ENCODE data around the gene RASL10B. TPM values are rescaled to one million over a fixed set of nuclear protein-coding genes. Genes with fewer than 3 reads are reported as not detected.

Gene RASL10B
- total RNA-seq, 2 donors from 2014 or later = 0.10 to 0.50 TPM

DNA sequence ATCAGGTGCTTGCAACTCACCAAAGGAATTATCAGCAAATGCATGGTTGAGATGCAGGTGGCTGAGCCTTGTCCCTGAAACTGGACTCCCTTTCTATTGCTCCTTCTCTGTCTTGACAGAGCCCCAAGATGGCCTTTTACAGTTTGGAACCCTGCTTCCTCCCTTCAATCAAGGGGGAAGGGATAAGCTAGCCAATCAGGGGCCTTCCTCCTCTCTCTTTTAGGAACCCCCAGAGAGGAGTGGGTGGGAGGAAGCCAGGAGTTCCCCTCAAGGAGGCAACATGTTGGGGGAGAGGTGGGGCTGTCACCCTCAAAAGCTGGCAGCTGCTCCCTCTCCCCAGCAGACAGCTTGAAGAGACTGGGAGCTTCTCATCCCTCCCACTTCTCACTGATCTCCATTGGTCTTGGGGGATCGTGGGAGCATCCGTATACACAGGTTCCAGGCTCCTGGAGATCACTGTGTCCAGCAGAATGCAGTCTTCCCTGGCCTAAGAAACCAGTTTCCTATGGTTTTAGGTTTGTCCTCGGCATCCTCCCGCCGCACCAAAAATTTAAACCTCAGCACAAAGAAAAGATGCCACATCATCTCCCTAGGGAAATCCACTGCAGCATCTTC lies 7.2 kb downstream of the RASL10B start:
- H3K4me3 Mint-ChIP-seq = no peak overlapping the region
- no peak for DNase-seq
- H3K4me1 Mint-ChIP-seq = peaks cover 9% of the 10 kb centered on the region
- no peaks in the 10 kb centered on the region for H3K9me3 ChIP-seq (ENCODE audit: control insufficient read depth, low read length, poor library complexity, severe bottlenecking)
- H3K36me3 Mint-ChIP-seq (ENCODE audit: low read depth) = peaks cover 3% of the 10 kb centered on the region
- peaks cover 34% of the 10 kb centered on the region for H3K27me3 Mint-ChIP-seq
- H3K27ac Mint-ChIP-seq = no peak overlapping the region
- no peak for ATAC-seq

- Mint-ChIP-seq H3K27ac (no peak overlapping the region), H3K4me3 (no peak overlapping the region), H3K4me1 (peaks cover 9% of the 10 kb centered on the region), H3K27me3 (peaks cover 39% of the 10 kb centered on the region), H3K36me3 (ENCODE audit: low read depth) (peaks cover 3% of the 10 kb centered on the region)
- no peaks in the 10 kb centered on the region for H3K9me3 ChIP-seq (ENCODE audit: control insufficient read depth, low read length, poor library complexity, severe bottlenecking)
- DNase-seq = no peak
- no peak for ATAC-seq
These were observed 8.8 kb downstream of the RASL10B start for GRCh38 chr17:35740216-35740615.

GRCh38 chr17:35740997-35741931 lies 9.8 kb downstream of the RASL10B start:
- Mint-ChIP-seq H3K4me1 (peaks cover 9% of the 10 kb centered on the region), H3K36me3 (ENCODE audit: low read depth) (peaks cover 3% of the 10 kb centered on the region), H3K4me3 (peak overlapping the region; percentile 77), H3K27ac (no peak overlapping the region), H3K27me3 (peaks cover 39% of the 10 kb centered on the region)
- no peak for DNase-seq
- no peaks in the 10 kb centered on the region for H3K9me3 ChIP-seq (ENCODE audit: control insufficient read depth, low read length, poor library complexity, severe bottlenecking)
- peak; percentile 60 for ATAC-seq

DNA sequence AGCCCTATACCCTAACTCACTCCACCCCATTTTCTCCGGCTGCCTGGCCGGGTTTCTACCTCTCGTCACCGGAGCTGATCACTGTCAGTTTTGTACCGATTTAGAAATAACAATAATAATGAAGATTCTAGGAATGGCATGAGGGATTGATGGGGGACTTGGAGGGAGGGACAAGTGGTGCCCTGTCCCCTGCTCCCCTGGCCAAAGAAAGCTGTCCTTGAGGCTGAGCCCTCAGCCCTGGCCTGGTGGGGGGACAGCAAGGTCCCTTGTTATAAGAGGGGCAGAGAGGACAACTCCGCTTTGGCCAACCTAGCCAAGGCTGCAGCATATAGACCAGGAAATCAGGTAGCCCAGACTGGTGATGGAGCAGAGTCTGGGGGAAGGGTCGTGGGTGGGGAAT lies 11.1 kb downstream of the RASL10B start:
- Mint-ChIP-seq H3K4me3 (peak overlapping the region; percentile 43), H3K4me1 (peaks cover 9% of the 10 kb centered on the region), H3K36me3 (ENCODE audit: low read depth) (peaks cover 3% of the 10 kb centered on the region), H3K27ac (no peak overlapping the region), H3K27me3 (peaks cover 44% of the 10 kb centered on the region)
- ATAC-seq = no peak
- no peak for DNase-seq
- no peaks in the 10 kb centered on the region for H3K9me3 ChIP-seq (ENCODE audit: control insufficient read depth, low read length, poor library complexity, severe bottlenecking)

GRCh38 chr17:35742896-35743477 lies 11.5 kb downstream of the RASL10B start:
- Mint-ChIP-seq H3K4me1 (peaks cover 9% of the 10 kb centered on the region), H3K27me3 (peaks cover 44% of the 10 kb centered on the region), H3K4me3 (no peak overlapping the region), H3K27ac (no peak overlapping the region), H3K36me3 (ENCODE audit: low read depth) (peaks cover 3% of the 10 kb centered on the region)
- DNase-seq (no peak), ATAC-seq (no peak)
- no peaks in the 10 kb centered on the region for H3K9me3 ChIP-seq (ENCODE audit: control insufficient read depth, low read length, poor library complexity, severe bottlenecking)

GRCh38 chr17:35743626-35744328 lies 12.3 kb downstream of the RASL10B start:
- H3K9me3 ChIP-seq (ENCODE audit: control insufficient read depth, low read length, poor library complexity, severe bottlenecking) = no peaks in the 10 kb centered on the region
- peaks cover 9% of the 10 kb centered on the region for H3K4me1 Mint-ChIP-seq
- no peak for ATAC-seq
- H3K36me3 Mint-ChIP-seq (ENCODE audit: low read depth) = peaks cover 3% of the 10 kb centered on the region
- H3K4me3 Mint-ChIP-seq = no peak overlapping the region
- DNase-seq = no peak
- no peak overlapping the region for H3K27ac Mint-ChIP-seq
- H3K27me3 Mint-ChIP-seq = peaks cover 52% of the 10 kb centered on the region

DNA sequence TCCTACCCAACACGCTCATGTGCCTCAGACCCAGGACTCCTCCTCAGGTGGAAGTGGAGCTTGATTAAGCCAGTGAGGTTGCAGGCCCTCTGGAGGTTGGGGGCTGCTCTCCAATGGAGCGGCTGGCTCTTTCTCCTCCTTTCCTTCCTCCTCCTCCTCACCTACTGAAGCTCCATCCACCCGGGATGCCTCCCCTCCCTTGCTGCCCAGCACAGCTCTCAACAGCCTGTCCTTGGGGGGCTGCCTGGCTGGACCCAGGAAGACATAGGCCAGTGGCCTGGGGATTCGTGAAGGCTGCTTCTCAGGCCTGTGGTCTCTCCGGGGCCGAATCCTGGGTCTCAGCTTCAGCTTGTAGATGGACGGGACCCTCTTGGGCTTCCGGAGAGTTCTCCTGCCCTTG lies 13.4 kb downstream of the RASL10B start:
- Mint-ChIP-seq H3K4me1 (peaks cover 5% of the 10 kb centered on the region), H3K4me3 (no peak overlapping the region), H3K27ac (no peak overlapping the region), H3K36me3 (ENCODE audit: low read depth) (no peaks in the 10 kb centered on the region), H3K27me3 (peaks cover 55% of the 10 kb centered on the region)
- ATAC-seq = no peak
- no peaks in the 10 kb centered on the region for H3K9me3 ChIP-seq (ENCODE audit: control insufficient read depth, low read length, poor library complexity, severe bottlenecking)
- DNase-seq = no peak

DNA sequence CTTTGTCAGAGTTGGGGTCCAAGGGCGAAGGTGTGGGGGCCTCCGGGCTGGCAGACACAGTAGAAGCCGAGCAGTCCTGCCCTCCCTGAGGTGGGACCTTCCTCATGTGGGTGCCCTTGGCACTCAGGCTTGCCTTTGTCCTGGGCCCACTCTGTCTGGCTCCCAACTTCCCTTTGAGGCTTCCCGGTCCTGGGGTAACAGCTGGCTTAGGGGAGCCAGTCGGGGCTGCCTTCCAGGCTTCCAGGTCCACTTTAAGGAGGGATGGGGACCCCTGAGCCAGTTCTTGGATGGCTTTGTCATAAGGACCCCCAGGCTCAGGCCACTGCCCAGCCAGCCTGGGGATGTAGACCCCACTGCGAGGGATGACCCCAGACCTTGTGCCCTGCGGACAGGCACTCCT lies 13.8 kb downstream of the RASL10B start:
- H3K4me3 Mint-ChIP-seq = no peak overlapping the region
- no peak for DNase-seq
- H3K4me1 Mint-ChIP-seq = peaks cover 5% of the 10 kb centered on the region
- no peak for ATAC-seq
- H3K36me3 Mint-ChIP-seq (ENCODE audit: low read depth) = no peaks in the 10 kb centered on the region
- no peaks in the 10 kb centered on the region for H3K9me3 ChIP-seq (ENCODE audit: control insufficient read depth, low read length, poor library complexity, severe bottlenecking)
- peaks cover 55% of the 10 kb centered on the region for H3K27me3 Mint-ChIP-seq
- no peak overlapping the region for H3K27ac Mint-ChIP-seq

DNA sequence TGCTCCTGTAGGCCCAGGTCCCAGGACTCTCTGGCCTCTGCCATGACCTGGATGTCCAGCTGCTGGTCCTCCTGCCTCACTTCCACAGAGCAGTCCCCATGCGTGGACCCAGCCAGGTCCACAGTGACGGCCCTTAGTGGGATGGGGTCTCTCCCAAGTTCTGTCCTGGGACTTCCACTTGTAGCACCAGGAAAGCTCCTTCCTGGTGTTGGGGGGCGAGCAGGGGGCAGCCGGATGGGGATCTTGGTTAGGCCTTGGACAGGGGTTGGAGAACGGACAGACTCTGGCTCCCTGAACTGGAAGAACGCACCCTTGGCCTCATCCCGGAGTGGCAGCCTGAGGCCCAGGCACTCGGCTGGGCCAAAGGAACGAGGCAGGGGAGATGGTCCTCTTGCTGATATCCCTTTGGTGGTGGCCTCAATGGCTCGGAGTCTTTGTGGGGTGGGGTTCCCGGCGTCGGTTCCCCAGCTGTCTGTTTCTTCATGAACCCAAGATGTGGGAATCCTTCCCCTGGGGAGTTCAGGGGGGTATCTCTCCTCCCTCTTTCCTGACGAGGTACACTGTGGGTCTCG lies 14.4 kb downstream of the RASL10B start:
- Mint-ChIP-seq H3K4me1 (peaks cover 5% of the 10 kb centered on the region), H3K27ac (no peak overlapping the region), H3K36me3 (ENCODE audit: low read depth) (no peaks in the 10 kb centered on the region), H3K27me3 (peaks cover 55% of the 10 kb centered on the region), H3K4me3 (no peak overlapping the region)
- ATAC-seq (no peak), DNase-seq (no peak)
- H3K9me3 ChIP-seq (ENCODE audit: control insufficient read depth, low read length, poor library complexity, severe bottlenecking) = no peaks in the 10 kb centered on the region

GRCh38 chr17:35747540-35748017 lies 16.1 kb downstream of the RASL10B start:
- ATAC-seq (peak; percentile 96), DNase-seq (peak; percentile 49 to 74 (median 54))
- H3K27ac Mint-ChIP-seq = no peak overlapping the region
- H3K36me3 Mint-ChIP-seq (ENCODE audit: low read depth) = peaks cover 3% of the 10 kb centered on the region
- H3K4me3 Mint-ChIP-seq = no peak overlapping the region
- H3K4me1 Mint-ChIP-seq = peaks cover 2% of the 10 kb centered on the region
- H3K27me3 Mint-ChIP-seq = peaks cover 56% of the 10 kb centered on the region
- no peaks in the 10 kb centered on the region for H3K9me3 ChIP-seq (ENCODE audit: control insufficient read depth, low read length, poor library complexity, severe bottlenecking)

- ATAC-seq (no peak), DNase-seq (no peak)
- H3K9me3 ChIP-seq (ENCODE audit: control insufficient read depth, low read length, poor library complexity, severe bottlenecking) = no peaks in the 10 kb centered on the region
- peaks cover 3% of the 10 kb centered on the region for H3K36me3 Mint-ChIP-seq (ENCODE audit: low read depth)
- H3K4me1 Mint-ChIP-seq = peaks cover 2% of the 10 kb centered on the region
- peaks cover 59% of the 10 kb centered on the region for H3K27me3 Mint-ChIP-seq
- no peak overlapping the region for H3K27ac Mint-ChIP-seq
- no peak overlapping the region for H3K4me3 Mint-ChIP-seq
These were observed 17.0 kb downstream of the RASL10B start for GRCh38 chr17:35748341-35748841.

DNA sequence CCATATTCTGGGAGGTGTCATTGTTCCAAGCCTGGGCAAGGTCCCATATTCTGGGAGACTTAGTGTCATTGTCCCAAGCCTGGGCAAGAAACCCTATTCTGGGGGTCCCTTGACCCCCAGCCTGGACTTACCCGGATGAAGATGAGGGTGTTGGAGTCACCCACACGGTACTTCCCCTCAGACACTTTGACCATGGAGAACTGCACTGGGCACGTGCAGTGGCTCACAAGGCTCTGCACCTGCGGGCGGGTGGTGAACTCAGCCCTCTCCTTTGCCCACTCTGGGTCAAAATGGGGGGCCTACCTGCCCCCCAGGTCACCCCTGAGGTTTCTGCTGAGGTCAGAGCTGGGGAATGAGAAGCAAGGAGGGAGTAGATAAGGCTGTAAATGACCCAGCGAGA lies 17.5 kb downstream of the RASL10B start:
- ATAC-seq (no peak), DNase-seq (no peak)
- Mint-ChIP-seq H3K4me1 (peaks cover 2% of the 10 kb centered on the region), H3K4me3 (no peak overlapping the region), H3K36me3 (ENCODE audit: low read depth) (peaks cover 3% of the 10 kb centered on the region), H3K27ac (no peak overlapping the region), H3K27me3 (peaks cover 54% of the 10 kb centered on the region)
- no peaks in the 10 kb centered on the region for H3K9me3 ChIP-seq (ENCODE audit: control insufficient read depth, low read length, poor library complexity, severe bottlenecking)
